PC-9 (cell line): Measurements from ENCODE around the gene TRIM59. TPM values are rescaled to one million over a fixed set of nuclear protein-coding genes. Genes with fewer than 3 reads are reported as not detected.
A peak's percentile ranks its signal among the peaks of the same experiment; 100 is the strongest.

Source experiments
- BruUV-seq: library from RNA; stranded (reverse); fragments of 400-500 nt; replicated peaks from 2 replicates; lab custom pipeline; 2021; lab: Mats Ljungman, UMichigan
- CTCF ChIA-PET: fragments of 300-600 bp; sonication (Branson Sonifier 250); formaldehyde crosslinking; loops from one replicate; lab custom pipeline; 2022; ENCODE audit warnings: antibody characterized with exemption; lab: Charles Lee
- POLR2A ChIA-PET: fragments of 300-600 bp; sonication (Branson Sonifier 250); formaldehyde crosslinking; loops from one replicate; lab custom pipeline; 2022; ENCODE audit warnings: antibody characterized with exemption; ENCODE audit not compliant: unreplicated experiment; lab: Charles Lee
- DNase-seq, 2 experiments: peaks; one replicate each; pipeline versions ENCODE4 v3.0.0 to v3.0.0-alpha.2; 2015 to 2022; ENCODE audit warnings: mixed read lengths in 1 of 2
- H2AFZ ChIP-seq: fragments of 200-600 bp; sonication (generic); 2 replicates; pipeline ENCODE4 v1.8.1; 2017; ENCODE audit warnings: antibody characterized with exemption
- H3F3A ChIP-seq: fragments of 200-600 bp; sonication (generic); 2 replicates; pipeline ENCODE4 v1.8.1; 2017; ENCODE audit warnings: antibody characterized with exemption, mild to moderate bottlenecking, low read depth; ENCODE audit not compliant: insufficient read depth
- H3K27ac ChIP-seq: fragments of 200-600 bp; sonication (generic); 2 replicates; pipeline ENCODE4 v1.6.1; 2016; ENCODE audit warnings: mixed run types
- H3K27me3 ChIP-seq: fragments of 200-600 bp; sonication (generic); 2 replicates; pipeline ENCODE4 v1.6.1; 2016; ENCODE audit warnings: low read depth, mixed run types; ENCODE audit not compliant: insufficient read depth
- H3K36me3 ChIP-seq: fragments of 200-600 bp; sonication (generic); 2 replicates; pipeline ENCODE4 v1.6.1; 2016; ENCODE audit warnings: low read depth, mixed run types
- H3K4me1 ChIP-seq: fragments of 200-600 bp; sonication (generic); replicated peaks from 2 replicates; pipeline ENCODE4 v1.6.1; 2016; ENCODE audit warnings: mixed run types; ENCODE audit not compliant: insufficient read depth
- H3K4me2 ChIP-seq: fragments of 200-600 bp; sonication (generic); 2 replicates; pipeline ENCODE4 v1.6.1; 2017; ENCODE audit warnings: mixed run types
- H3K4me3 ChIP-seq: fragments of 200-600 bp; sonication (generic); 2 replicates; pipeline ENCODE4 v1.6.1; 2016; ENCODE audit warnings: mixed run types
- H3K79me2 ChIP-seq: fragments of 200-600 bp; sonication (generic); 2 replicates; pipeline ENCODE4 v1.6.1; 2017; ENCODE audit warnings: low read depth, mixed run types
- H3K9me2 ChIP-seq: fragments of 200-600 bp; sonication (generic); 2 replicates; pipeline ENCODE4 v1.8.1; 2017; ENCODE audit warnings: mild to moderate bottlenecking; ENCODE audit not compliant: insufficient read depth
- H3K9me3 ChIP-seq: fragments of 200-600 bp; sonication (generic); 2 replicates; pipeline ENCODE4 v1.8.1; 2016; ENCODE audit warnings: low read depth; ENCODE audit not compliant: insufficient read depth
- H4K20me1 ChIP-seq: fragments of 200-600 bp; sonication (generic); 2 replicates; pipeline ENCODE4 v1.8.1; 2017; ENCODE audit not compliant: insufficient read depth
- CTCF ChIP-seq: fragments of 200-600 bp; sonication (generic); conservative IDR thresholded peaks from 2 replicates; pipeline ENCODE4 v1.6.1; 2017; ENCODE audit warnings: mixed run types, antibody characterized with exemption, mild to moderate bottlenecking, moderate library complexity
- EZH2 ChIP-seq: fragments of 200-600 bp; sonication (generic); IDR thresholded peaks from 2 replicates; pipeline ENCODE4 v1.8.0; 2017; ENCODE audit warnings: antibody characterized with exemption, low read depth
- intact Hi-C: fragments of 100-400 bp; cut with micrococcal nuclease; formaldehyde crosslinking; loops from one replicate; pipeline ENCODE4 v1.10.0; 2022; ENCODE audit not compliant: unreplicated experiment
- total RNA-seq: library from RNA; stranded (reverse); gene quantifications from 2 replicates; pipeline ENCODE4 v1.2.3, GENCODE V29; 2021

TRIM59 gene
- total RNA-seq, 1 experiment from 2014 or later = 23.3 TPM

- peak overlapping the region; percentile 86 for H3K4me2 ChIP-seq
- H3K9me3 ChIP-seq = no peaks in the 10 kb centered on the region
- H3K4me3 ChIP-seq = peak overlapping the region; percentile 90
- intact Hi-C loops = loop anchor here (10.0 kb wide), 1 partner anchor 765 kb away; no protein-coding TSS in a partner anchor
- H3F3A ChIP-seq = peaks cover 5% of the 10 kb centered on the region; the same call in 1 of the 2 replicates
- H3K27me3 ChIP-seq = no peaks in the 10 kb centered on the region
- peak in 1 of 2 experiments; percentile 44 for DNase-seq
- H4K20me1 ChIP-seq = peaks cover 11% of the 10 kb centered on the region
- peaks cover 83% of the 10 kb centered on the region for H3K79me2 ChIP-seq
- no TSS peak for BruUV-seq
- H3K27ac ChIP-seq = peak overlapping the region; percentile 67
- CTCF ChIA-PET = interaction anchor here (0.6 kb wide), 1 partner anchor 13 kb away, joined by 4 read pairs; no protein-coding TSS in a partner anchor
- TF ChIP-seq CTCF = no peak
- no peak for TF ChIP-seq EZH2
- H3K36me3 ChIP-seq = 0 out of 2 replicates have a peak, but pooled peaks cover 5% of the 10 kb centered on the region
- H2AFZ ChIP-seq = peak overlapping the region; percentile 93
- no peaks in the 10 kb centered on the region for H3K9me2 ChIP-seq
- H3K4me1 ChIP-seq = peaks cover 34% of the 10 kb centered on the region
- POLR2A ChIA-PET = interaction anchor here (0.5 to 0.7 kb wide), 2 partner anchors 27 to 265 kb away, joined by 3 read pairs; no protein-coding TSS in a partner anchor
These were observed 49.4 kb downstream of the TRIM59 start for GRCh38 chr3:160400030-160400701.

DNA sequence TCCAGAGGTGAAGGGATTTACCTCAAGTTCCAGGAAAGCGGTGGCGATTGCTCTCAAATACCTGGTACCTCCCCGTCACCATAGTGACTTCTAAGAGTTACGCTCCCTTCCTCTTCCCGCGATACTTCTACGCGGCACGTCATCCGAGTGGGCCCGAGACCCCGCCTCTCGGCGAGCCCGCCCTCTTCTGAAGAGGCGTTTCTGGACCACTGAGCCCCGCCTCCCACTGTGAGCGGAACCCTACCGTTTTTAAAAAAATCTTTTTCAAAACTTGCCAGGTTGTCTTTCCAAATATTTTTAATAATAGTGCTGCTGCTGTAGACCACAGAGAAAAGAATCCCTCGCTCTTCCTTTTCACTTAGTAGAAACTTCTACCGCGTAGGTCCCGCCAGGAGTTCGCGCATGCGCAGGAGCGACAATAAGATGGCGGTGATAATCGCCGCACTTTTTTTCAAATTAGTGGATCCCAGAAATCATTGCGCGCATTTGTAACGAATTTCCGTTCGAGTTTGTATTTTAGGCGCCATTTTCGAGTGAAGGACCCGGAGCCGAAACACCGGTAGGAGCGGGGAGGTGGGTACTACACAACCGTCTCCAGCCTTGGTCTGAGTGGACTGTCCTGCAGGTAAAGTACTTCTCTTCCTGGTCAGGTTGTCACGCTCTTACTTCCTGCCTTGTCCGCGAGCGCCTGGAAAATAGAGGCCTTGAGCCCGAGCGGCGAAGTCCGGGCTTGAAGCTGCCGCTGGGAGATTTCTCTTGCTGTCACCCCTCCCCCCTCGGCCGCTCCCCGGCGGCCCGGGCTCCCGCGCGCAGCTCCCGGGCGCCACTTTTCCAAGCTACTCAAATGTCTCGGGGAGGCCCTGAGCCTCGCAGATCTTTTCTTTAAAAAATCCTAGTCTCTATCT is 50.2 kb downstream of the TRIM59 start, which contains the start of the genes IFT80 and SMC4:
Gene IFT80, minus strand, starts transcription at position 101 of the 905 bp plus-strand sequence. CDS start 14,625 bp downstream, outside the sequence.
Gene SMC4, plus strand, starts transcription at position 526 of the 905 bp plus-strand sequence. CDS start 1,177 bp downstream, outside the sequence.
- ChIA-PET CTCF (interaction anchor here (0.6 kb wide), 1 partner anchor 14 kb away, joined by 4 read pairs; no protein-coding TSS in a partner anchor), POLR2A (interaction anchor here (0.5 to 0.7 kb wide), 2 partner anchors 26 to 265 kb away, joined by 3 read pairs; no protein-coding TSS in a partner anchor)
- TF ChIP-seq EZH2 = no peak
- no peak for TF ChIP-seq CTCF

GRCh38 chr3:160398820-160399124 is 50.8 kb downstream of the TRIM59 start:
- DNase-seq = no peak
- Histone ChIP-seq H3K4me3 (peak overlapping the region; percentile 90), H3K36me3 (0 out of 2 replicates have a peak, but pooled peaks cover 1% of the 10 kb centered on the region), H3K9me2 (no peaks in the 10 kb centered on the region), H4K20me1 (peaks cover 11% of the 10 kb centered on the region), H3F3A (peaks cover 5% of the 10 kb centered on the region; the same call in 1 of the 2 replicates), H3K9me3 (no peaks in the 10 kb centered on the region), H3K27ac (no peak overlapping the region), H2AFZ (peak overlapping the region; percentile 93), H3K79me2 (peaks cover 69% of the 10 kb centered on the region), H3K4me2 (peak overlapping the region; percentile 86), H3K27me3 (no peaks in the 10 kb centered on the region), H3K4me1 (peaks cover 26% of the 10 kb centered on the region)
- intact Hi-C loops = loop anchor here (1.0 to 5.0 kb wide), 3 partner anchors 279 to 981 kb away; partner anchors contain the start of gene ARL14
- ChIA-PET CTCF (no interaction called here), POLR2A (interaction anchor here (0.6 kb wide), 1 partner anchor 49 kb away, joined by 3 read pairs; no protein-coding TSS in a partner anchor)
- TSS peak; percentile 75 for BruUV-seq
- no peak for TF ChIP-seq EZH2
- no peak for TF ChIP-seq CTCF

More for the DNA sequence above, 50.2 kb downstream of the TRIM59 start, which contains the start of the genes IFT80 and SMC4:
- H3K27ac ChIP-seq = peak within 1 kb of the TSS; percentile 67
- no peaks in the 10 kb centered on the region for H3K27me3 ChIP-seq
- peak within 1 kb of the TSS; percentile 90 for H3K4me3 ChIP-seq
- no peaks in the 10 kb centered on the region for H3K9me2 ChIP-seq
- H3K4me1 ChIP-seq = peaks cover 32% of the 10 kb centered on the region
- 0 out of 2 replicates have a peak, but pooled peaks cover 5% of the 10 kb centered on the region for H3K36me3 ChIP-seq
- H3K9me3 ChIP-seq = no peaks in the 10 kb centered on the region
- intact Hi-C loops = loop anchor here (1.0 to 10.0 kb wide), 4 partner anchors 278 to 982 kb away; partner anchors contain the start of gene ARL14
- H3F3A ChIP-seq = peaks cover 5% of the 10 kb centered on the region; the same call in 1 of the 2 replicates
- TSS peak; percentile 62 for BruUV-seq
- H3K4me2 ChIP-seq = peak within 1 kb of the TSS; percentile 86
- peak within 1 kb of the TSS; percentile 93 for H2AFZ ChIP-seq
- H4K20me1 ChIP-seq = peaks cover 11% of the 10 kb centered on the region
- DNase-seq = peak; percentile 91 to 98
- H3K79me2 ChIP-seq = peaks cover 75% of the 10 kb centered on the region
